ENCODE measurements around the gene MRGPRG.

- TF ChIP-seq POLR2A (IDR thresholded peaks at IDR 0.05; ENCODE audit: low read depth, low read length) (no peak), TAF1 (IDR thresholded peaks at IDR 0.05; ENCODE audit: borderline replicate concordance, low read depth, low read length) (no peak)
Measured at GRCh38 chr11:3202305-3202704, 16.3 kb downstream of the MRGPRG start.
